K562 (cell line): Measurements from ENCODE around the gene CCDC32. TPM values are rescaled to one million over a fixed set of nuclear protein-coding genes. Genes with fewer than 3 reads are reported as not detected.

Source experiments
- BRCA1 ChIP-seq, 2 experiments: fragments of 450-650 bp in 1 of 2; sonication (generic) in 1 of 2; formaldehyde crosslinking in 1 of 2; IDR thresholded peaks; 2 replicates each; pipeline versions ENCODE4 v1.5.0 to v1.6.1; 2017 to 2020; ENCODE audit warnings: mild to moderate bottlenecking in 1 of 2, missing genetic modification reagents in 1 of 2
- FOXM1 ChIP-seq, 2 experiments: fragments of 450-650 bp in 1 of 2; sonication (generic) in 1 of 2; formaldehyde crosslinking in 1 of 2; IDR thresholded peaks; 2 replicates each; pipeline versions ENCODE4 v1.6.1 to v1.9.0; 2017 to 2022; ENCODE audit warnings: low read depth in 2 of 2, mild to moderate bottlenecking in 2 of 2, missing genetic modification reagents in 1 of 2, moderate library complexity in 1 of 2
- FOXP1 ChIP-seq: sonication (generic); formaldehyde crosslinking; IDR thresholded peaks from 2 replicates; pipeline ENCODE4 v1.8.0; 2022; ENCODE audit warnings: mild to moderate bottlenecking, missing genetic modification reagents
- HDAC1 ChIP-seq, 2 experiments: fragments of 450-650 bp; IDR thresholded peaks; 2 replicates each; pipeline ENCODE4 v1.6.1; 2016 to 2017; ENCODE audit warnings: inconsistent platforms in 1 of 2, mild to moderate bottlenecking in 1 of 2, moderate library complexity in 1 of 2
- MECOM ChIP-seq: fragments of 250-450 bp; sonication (Bioruptor Pico); IDR thresholded peaks from 2 replicates; pipeline ENCODE4 v1.8.0; 2022; ENCODE audit warnings: inconsistent platforms
- NEUROD1 ChIP-seq: fragments of 150-350 bp; IDR thresholded peaks from 2 replicates; pipeline ENCODE4 v1.6.1; 2014; ENCODE audit warnings: borderline replicate concordance, low read length, low read depth; ENCODE audit not compliant: partially characterized antibody
- NFE2L1 ChIP-seq: fragments of 450-650 bp; IDR thresholded peaks from 2 replicates; pipeline ENCODE4 v1.6.1; 2016; ENCODE audit warnings: missing genetic modification characterization, low read depth, mild to moderate bottlenecking, missing compliant biosample characterization, moderate library complexity, borderline replicate concordance
- RCOR1 ChIP-seq, 2 experiments: IDR thresholded peaks; 2 replicates each; pipeline ENCODE4 v1.6.1; 2012; ENCODE audit warnings: low read depth in 2 of 2, low read length in 2 of 2, borderline replicate concordance in 1 of 2, improper control_type of control experiment in 1 of 2
- SP2 ChIP-seq: IDR thresholded peaks from 2 replicates; pipeline ENCODE4 v1.6.1; 2011; ENCODE audit warnings: mild to moderate bottlenecking, low read depth, low read length, moderate library complexity; ENCODE audit not compliant: poor library complexity, severe bottlenecking; ENCODE audit errors: extremely low read depth
- TAF1 ChIP-seq: IDR thresholded peaks from 2 replicates; pipeline ENCODE4 v1.6.1; 2011; ENCODE audit warnings: mild to moderate bottlenecking, low read length, moderate library complexity; ENCODE audit not compliant: insufficient read depth, control insufficient read depth, severe bottlenecking; ENCODE audit errors: extremely low read depth
- THRAP3 ChIP-seq: fragments of 450-650 bp; IDR thresholded peaks from 2 replicates; pipeline ENCODE4 v1.6.1; 2016; ENCODE audit warnings: mild to moderate bottlenecking, inconsistent platforms, borderline replicate concordance
- XRCC4 ChIP-seq: IDR thresholded peaks from one replicate; pipeline ENCODE4 v1.6.1; 2011; ENCODE audit not compliant: insufficient read depth, insufficient read length; ENCODE audit errors: extremely low read depth
- ZNF197 ChIP-seq: fragments of 200-800 bp; sonication (Bioruptor generic); IDR thresholded peaks from 2 replicates; pipeline ENCODE4 v1.6.1; 2016; ENCODE audit warnings: low read depth, missing genetic modification characterization, missing compliant biosample characterization
- ZNF274 ChIP-seq: IDR thresholded peaks from 2 replicates; pipeline ENCODE4 v1.6.1; 2011; ENCODE audit warnings: low read depth, mild to moderate bottlenecking, low read length, moderate library complexity, borderline replicate concordance
- ZNF57 ChIP-seq: fragments of 450-650 bp; formaldehyde crosslinking; IDR thresholded peaks from 2 replicates; pipeline ENCODE4 v1.4.0; 2020; ENCODE audit warnings: mild to moderate bottlenecking, moderate library complexity
- ZNF778 ChIP-seq: fragments of 450-650 bp; formaldehyde crosslinking; IDR thresholded peaks from 2 replicates; pipeline ENCODE4 v1.4.0; 2020; ENCODE audit warnings: mild to moderate bottlenecking, moderate library complexity
- ZZZ3 ChIP-seq: fragments of 450-650 bp; IDR thresholded peaks from 2 replicates; pipeline ENCODE4 v1.6.1; 2016; ENCODE audit warnings: antibody characterized with exemption, mild to moderate bottlenecking, moderate library complexity
- polyA plus RNA-seq, 8 experiments: library from polyadenylated mRNA; depleted of rRNA in 4 of 8; stranded (reverse) in 5 of 8; unstranded in 3 of 8; fragments of >200 nt; fragmentation: Nextera tagmentation in 2 of 8; fragmentation: Illumina TruSeq in 1 of 8; extraction: Ambion mirVana in 2 of 8; extraction: Trizol in 1 of 8; gene quantifications; 2 replicates each; pipeline versions ENCODE4 v1.2.1 to v1.2.3, GENCODE V29; 2011 to 2014; ENCODE audit warnings: inconsistent platforms in 1 of 8, missing spikeins in 1 of 8
- total RNA-seq, 7 experiments: library from RNA; depleted of rRNA in 6 of 7; stranded (reverse); fragments of >200 nt in 6 of 7; fragmentation: Illumina TruSeq in 2 of 7; extraction: Trizol in 2 of 7; gene quantifications; 2 replicates each; pipeline versions ENCODE4 v1.2.1 to v1.2.3, GENCODE V29; 2011 to 2021; ENCODE audit warnings: low replicate concordance in 1 of 7
- TF ChIP-seq, protein P1 (sequence below): fragments of 250-450 bp; sonication (Bioruptor Pico); IDR thresholded peaks from 2 replicates; pipeline ENCODE4 v1.4.0; 2020; ENCODE audit warnings: mild to moderate bottlenecking, moderate library complexity, borderline replicate concordance
- TF ChIP-seq, protein P2 (sequence below): sonication (generic); formaldehyde crosslinking; IDR thresholded peaks from 2 replicates; pipeline ENCODE4 v1.8.0; 2022; ENCODE audit warnings: mild to moderate bottlenecking, missing genetic modification reagents

The CCDC32 gene
- total and polyA plus RNA-seq, 9 of the 15 experiments (the other 6 are each of a cell fraction or from before 2014, with no cell fraction given): 22.2 to 94.8 (median 37.1) TPM

DNA sequence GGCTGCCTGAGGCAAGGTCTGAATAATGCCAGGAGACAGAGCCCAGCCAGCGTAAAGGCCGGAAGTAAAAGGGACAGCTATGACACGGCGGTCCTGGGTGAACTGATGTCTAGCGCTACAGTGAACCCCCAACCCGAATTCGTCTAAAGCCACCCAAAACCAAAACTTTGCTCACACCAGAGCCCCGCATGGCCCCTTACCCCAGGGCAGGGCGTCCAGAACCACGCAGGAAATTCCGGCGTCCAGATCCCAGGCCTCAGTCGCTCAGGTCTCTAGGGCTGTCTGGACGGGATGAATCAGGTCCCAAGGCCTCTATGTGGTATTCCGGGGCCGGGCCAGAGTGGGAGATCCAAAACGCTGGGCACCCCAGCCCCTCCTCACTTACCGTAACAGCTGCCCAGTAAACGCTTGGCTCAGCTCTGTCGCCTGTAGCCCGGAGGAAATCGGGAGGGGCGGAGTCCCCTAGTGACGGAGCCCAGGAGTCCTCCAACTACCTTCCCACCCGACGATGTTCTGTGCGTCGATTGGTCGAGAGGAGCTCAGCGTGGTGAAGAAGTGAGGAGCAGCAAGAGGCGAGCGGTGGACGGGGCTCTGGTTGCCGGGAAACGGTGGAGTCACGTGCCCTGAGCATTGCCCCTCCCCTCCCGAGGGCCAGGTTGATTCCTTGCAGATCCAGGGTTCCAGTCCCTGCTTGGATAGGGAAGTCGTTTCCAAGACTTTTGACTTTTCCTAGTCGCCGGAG lies at the start of gene CCDC32 (continued):
- TF ChIP-seq, protein P1, sequence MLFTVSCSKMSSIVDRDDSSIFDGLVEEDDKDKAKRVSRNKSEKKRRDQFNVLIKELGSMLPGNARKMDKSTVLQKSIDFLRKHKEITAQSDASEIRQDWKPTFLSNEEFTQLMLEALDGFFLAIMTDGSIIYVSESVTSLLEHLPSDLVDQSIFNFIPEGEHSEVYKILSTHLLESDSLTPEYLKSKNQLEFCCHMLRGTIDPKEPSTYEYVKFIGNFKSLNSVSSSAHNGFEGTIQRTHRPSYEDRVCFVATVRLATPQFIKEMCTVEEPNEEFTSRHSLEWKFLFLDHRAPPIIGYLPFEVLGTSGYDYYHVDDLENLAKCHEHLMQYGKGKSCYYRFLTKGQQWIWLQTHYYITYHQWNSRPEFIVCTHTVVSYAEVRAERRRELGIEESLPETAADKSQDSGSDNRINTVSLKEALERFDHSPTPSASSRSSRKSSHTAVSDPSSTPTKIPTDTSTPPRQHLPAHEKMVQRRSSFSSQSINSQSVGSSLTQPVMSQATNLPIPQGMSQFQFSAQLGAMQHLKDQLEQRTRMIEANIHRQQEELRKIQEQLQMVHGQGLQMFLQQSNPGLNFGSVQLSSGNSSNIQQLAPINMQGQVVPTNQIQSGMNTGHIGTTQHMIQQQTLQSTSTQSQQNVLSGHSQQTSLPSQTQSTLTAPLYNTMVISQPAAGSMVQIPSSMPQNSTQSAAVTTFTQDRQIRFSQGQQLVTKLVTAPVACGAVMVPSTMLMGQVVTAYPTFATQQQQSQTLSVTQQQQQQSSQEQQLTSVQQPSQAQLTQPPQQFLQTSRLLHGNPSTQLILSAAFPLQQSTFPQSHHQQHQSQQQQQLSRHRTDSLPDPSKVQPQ (CRISPR knock-in tag): no peak
- TF ChIP-seq NFE2L1 (tag) (no peak), SP2 (peak; percentile 24), ZNF197 (CRISPR knock-in tag) (no peak), MECOM (CRISPR knock-in tag) (no peak), THRAP3 (no peak), NEUROD1 (no peak), FOXP1 (no peak), ZNF57 (CRISPR knock-in tag) (no peak), ZNF274 (no peak), HDAC1 (IDR thresholded peaks at IDR 0.05) (peak in 1 of 2 experiments; percentile 16; a peak in 2 of 4 replicates), TAF1 (peak; percentile 70), RCOR1 (IDR thresholded peaks at IDR 0.05; ENCODE audit: borderline replicate concordance in 1 of 2, low read depth in 2 of 2, low read length in 2 of 2) (peak in 1 of 2 experiments; percentile 84; a peak in 2 of 4 replicates), ZZZ3 (no peak), ZNF778 (CRISPR knock-in tag) (no peak), XRCC4 (no peak), BRCA1 (IDR thresholded peaks at IDR 0.05) (no peak), BRCA1 (CRISPR knock-in tag; IDR thresholded peaks at IDR 0.05) (no peak), FOXM1 (IDR thresholded peaks at IDR 0.05; ENCODE audit: low read depth) (no peak), FOXM1 (CRISPR knock-in tag; IDR thresholded peaks at IDR 0.05; ENCODE audit: low read depth) (no peak)
- TF ChIP-seq, protein P2, sequence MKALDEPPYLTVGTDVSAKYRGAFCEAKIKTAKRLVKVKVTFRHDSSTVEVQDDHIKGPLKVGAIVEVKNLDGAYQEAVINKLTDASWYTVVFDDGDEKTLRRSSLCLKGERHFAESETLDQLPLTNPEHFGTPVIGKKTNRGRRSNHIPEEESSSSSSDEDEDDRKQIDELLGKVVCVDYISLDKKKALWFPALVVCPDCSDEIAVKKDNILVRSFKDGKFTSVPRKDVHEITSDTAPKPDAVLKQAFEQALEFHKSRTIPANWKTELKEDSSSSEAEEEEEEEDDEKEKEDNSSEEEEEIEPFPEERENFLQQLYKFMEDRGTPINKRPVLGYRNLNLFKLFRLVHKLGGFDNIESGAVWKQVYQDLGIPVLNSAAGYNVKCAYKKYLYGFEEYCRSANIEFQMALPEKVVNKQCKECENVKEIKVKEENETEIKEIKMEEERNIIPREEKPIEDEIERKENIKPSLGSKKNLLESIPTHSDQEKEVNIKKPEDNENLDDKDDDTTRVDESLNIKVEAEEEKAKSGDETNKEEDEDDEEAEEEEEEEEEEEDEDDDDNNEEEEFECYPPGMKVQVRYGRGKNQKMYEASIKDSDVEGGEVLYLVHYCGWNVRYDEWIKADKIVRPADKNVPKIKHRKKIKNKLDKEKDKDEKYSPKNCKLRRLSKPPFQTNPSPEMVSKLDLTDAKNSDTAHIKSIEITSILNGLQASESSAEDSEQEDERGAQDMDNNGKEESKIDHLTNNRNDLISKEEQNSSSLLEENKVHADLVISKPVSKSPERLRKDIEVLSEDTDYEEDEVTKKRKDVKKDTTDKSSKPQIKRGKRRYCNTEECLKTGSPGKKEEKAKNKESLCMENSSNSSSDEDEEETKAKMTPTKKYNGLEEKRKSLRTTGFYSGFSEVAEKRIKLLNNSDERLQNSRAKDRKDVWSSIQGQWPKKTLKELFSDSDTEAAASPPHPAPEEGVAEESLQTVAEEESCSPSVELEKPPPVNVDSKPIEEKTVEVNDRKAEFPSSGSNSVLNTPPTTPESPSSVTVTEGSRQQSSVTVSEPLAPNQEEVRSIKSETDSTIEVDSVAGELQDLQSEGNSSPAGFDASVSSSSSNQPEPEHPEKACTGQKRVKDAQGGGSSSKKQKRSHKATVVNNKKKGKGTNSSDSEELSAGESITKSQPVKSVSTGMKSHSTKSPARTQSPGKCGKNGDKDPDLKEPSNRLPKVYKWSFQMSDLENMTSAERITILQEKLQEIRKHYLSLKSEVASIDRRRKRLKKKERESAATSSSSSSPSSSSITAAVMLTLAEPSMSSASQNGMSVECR (CRISPR knock-in tag): no peak; the same call in 1 of the 2 replicates
